EL (cell line): Measurements from ENCODE around the gene VSIG10L2.

ENCODE experiments used
- DNase-seq: peaks from one replicate; pipeline ENCODE4 v3.0.0-alpha.2; 2016

The VSIG10L2 gene

DNA sequence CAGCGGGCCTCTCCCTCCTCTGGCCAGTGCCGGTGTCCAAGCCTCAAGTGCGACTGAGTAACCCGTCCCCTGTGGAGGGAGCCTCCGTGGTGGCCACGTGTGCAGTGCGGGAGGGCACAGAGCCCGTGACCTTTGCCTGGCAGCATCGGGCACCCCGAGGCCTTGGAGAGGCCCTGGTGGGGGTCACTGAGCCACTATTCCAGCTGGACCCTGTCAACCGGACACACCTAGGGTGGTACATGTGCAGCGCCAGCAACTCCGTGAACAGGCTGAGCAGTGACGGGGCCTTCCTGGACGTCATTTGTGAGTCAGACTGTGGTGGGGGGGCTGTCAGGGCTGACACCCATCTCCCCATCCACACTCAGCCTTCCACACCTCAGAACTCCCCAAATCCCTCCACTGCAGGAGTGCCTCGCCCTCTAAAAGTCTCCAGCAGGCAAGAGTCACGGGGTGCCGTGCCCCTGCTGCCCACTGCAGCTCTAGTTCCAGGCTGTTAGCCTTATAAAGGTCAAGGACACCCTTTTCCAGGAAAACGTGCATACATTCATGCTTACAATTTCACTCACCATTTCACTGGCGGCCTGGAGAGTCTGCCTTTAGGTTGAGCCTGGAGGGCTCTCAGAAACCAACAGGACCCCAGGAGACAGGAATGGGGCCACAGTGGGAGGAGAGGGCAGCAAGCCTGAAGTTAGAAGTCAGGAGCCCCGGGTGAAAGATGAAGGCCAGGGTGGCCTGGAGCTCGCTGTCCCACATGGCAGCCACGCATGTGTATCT, 2.6 kb downstream of the VSIG10L2 start:
- DNase-seq, result no peak

GRCh38 chr11:125949271-125950177, 3.7 kb downstream of the VSIG10L2 start:
- DNase-seq, result no peak

DNA sequence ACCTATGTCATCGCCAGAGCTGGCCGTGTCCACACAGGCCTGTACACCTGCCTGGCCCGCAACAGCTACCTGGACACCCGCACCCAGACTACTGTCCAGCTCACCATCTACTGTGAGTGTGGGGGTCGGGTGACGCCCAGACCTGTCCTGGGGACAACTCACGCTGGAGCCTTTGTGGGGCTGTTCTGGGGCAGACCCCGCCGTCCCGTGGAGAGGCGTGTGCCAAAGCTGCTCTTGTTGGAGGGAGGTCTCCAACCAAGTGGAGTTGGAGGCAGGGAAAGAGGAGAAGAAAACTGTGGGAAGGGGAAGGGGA, 4.3 kb downstream of the VSIG10L2 start:
- DNase-seq, result no peak

DNA sequence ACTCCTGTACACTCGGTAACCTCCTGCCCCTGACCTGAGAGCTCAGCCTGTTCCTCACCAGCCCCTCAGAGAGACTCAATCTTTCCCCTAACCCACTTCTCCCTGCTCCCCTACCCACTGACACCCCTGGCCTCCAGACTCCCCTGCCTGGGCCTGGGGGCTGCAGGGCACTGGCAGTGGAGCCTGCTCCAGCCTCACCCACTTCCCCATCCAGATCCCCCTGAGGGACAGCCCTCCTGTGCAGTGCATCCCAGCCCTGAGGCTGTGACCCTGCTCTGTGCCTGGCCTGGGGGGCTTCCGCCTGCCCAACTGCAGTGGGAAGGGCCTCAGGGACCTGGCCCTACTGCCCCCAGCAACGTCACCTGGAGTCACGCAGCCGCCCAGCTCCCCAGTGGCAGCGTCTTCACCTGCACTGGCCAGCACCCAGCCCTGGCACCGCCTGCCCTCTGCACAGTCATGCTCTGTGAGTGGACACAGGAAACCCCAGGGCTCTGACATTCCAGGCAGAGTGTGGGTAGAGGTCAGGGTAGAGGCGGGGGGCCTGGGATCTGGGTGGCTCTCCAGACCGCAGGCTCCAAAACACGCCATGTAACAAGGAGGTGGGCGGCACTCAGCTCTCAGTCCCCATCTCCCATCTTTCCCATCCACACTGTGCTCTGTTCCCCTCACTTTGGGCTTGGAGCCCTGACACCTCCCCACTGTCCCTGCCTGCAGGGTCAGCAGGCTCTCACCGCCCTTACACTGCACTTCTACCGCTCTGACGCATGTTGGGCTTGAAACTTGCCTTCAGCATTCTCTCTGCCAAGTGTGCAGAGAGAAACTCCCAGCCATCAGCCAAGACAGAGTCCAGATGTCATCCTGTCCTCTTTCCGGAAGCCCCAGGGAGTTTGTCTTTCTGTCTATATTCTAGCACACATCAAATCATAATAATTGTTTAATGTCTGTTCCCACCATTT, 5.1 kb downstream of the VSIG10L2 start:
- DNase-seq, result no peak

- DNase-seq, result no peak
Measured at GRCh38 chr11:125951731-125952130, 5.9 kb downstream of the VSIG10L2 start.

DNA sequence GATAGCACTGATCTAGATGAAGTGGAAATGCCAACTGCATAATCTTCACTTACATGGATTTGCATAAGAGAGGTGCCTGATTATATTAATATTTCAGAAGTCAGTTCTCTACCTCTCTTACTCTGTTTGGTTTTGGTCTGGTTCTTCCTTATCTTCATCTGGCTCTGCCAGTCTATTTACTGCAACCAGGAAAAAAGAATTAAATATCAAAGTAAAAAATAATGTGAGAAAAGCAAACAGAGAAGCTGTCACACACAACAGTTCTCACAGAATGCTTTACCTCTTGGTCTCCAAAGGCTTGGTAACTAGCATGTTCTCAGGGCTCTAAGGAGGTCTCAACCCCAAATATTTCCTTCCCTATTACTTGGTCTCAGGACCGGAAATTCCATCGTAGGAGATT, 6.7 kb downstream of the VSIG10L2 start:
- DNase-seq, result no peak

- no peak for DNase-seq
Measured at GRCh38 chr11:125952973-125953372, 7.1 kb downstream of the VSIG10L2 start.

GRCh38 chr11:125953401-125953935, 7.6 kb downstream of the VSIG10L2 start:
- DNase-seq, result no peak

- no peak for DNase-seq
Measured at GRCh38 chr11:125954123-125954944, 8.5 kb downstream of the VSIG10L2 start.

- no peak for DNase-seq
Measured at GRCh38 chr11:125954945-125955640, 9.2 kb downstream of the VSIG10L2 start.

GRCh38 chr11:125955856-125956255, 10.0 kb downstream of the VSIG10L2 start:
- DNase-seq, result no peak

- no peak for DNase-seq
Measured at GRCh38 chr11:125956391-125957134, 10.7 kb downstream of the VSIG10L2 start.

DNA sequence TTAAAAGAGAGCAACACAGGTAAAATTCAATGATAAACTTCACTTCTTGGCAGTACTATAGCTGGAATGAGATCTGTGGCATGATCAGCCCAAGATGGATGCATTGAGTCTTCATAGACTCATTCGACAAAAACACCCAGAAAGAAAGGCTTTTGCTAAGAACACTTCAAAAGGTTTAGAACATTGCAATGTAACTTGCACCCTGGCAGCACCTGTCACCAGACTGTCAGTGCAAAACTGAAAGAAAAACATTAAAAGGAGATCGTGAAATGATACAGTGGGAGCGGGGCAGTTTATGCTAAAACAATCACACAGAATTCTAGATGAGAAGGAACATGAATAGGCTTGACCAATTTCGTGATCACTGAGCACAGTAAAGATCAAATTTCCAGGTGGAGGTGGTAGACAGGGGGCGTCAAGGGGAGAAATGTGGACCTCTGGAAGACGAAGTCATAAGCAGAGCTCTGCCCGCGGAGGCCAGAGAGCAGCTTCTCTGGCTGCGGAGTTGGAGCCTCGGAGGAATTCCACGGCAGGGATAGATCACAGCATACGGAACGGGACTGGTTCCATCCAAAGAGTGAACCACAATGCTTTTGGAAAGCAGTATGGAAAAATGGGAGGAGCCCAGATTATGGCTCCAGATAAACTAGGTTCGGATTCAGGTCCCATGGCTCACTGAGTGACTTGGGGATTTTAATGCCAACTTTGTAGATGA, 11.9 kb downstream of the VSIG10L2 start:
- no peak for DNase-seq

- DNase-seq, result no peak
Measured at GRCh38 chr11:125958872-125959400, 13.1 kb downstream of the VSIG10L2 start.

DNA sequence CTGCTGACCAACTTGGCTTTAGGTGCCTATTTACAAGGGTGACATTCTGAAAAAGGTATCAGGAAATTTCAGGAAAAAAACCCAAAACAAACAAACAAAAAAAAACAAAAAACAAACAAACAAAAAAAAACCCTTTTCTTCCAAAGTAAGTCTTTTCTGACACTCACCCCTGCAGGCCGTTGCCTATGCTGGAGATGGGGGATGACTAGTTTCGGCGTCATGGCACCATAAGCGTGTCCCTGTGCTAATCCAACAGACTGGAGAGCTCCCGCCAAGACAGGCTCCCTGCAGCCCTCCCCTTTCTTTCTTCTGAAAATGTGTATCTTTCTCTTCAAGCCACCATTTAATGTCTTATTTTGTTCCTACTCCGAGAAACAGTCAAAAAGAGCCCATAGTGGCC, 13.7 kb downstream of the VSIG10L2 start:
- no peak for DNase-seq

DNA sequence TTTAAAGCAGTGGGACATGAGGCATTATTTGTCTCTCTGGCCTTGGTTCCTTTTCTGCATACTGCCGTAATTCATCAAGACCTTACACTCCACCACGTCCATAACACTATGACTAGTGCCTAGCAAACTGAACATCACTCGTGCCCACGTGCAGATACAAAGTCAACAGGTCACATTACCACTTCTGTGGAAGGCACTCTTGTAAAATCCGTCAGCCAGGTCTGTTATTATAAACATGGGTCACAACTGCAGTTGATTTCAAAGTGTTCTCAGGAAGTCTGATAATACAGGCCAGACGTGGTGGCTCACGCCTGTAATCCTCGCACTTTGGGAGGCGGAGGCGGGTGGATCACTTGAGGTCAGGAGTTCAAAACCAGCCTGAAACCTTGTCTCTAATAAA, 14.1 kb downstream of the VSIG10L2 start:
- DNase-seq, result no peak

- DNase-seq, result no peak
Measured at GRCh38 chr11:125960771-125961170, 14.9 kb downstream of the VSIG10L2 start.

DNA sequence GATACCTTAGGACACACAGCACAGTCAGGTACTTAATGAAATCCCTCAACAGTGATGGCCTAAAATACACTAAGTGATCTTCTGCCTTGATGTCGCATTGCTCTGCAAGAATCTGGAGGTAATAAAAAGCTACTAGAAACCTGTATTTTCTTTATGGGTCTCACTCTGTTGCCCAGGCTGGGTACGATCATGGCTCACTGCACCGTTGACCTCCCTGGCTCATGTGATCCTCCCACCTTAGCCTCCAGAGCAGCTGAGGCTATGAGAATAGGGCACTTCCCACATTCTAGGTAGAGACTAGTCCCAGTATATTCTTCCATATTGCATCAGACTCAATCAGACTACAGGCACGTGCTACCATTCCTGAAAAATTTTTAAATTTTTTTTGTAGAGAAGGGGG, 21.7 kb downstream of the VSIG10L2 start:
- no peak for DNase-seq

DNA sequence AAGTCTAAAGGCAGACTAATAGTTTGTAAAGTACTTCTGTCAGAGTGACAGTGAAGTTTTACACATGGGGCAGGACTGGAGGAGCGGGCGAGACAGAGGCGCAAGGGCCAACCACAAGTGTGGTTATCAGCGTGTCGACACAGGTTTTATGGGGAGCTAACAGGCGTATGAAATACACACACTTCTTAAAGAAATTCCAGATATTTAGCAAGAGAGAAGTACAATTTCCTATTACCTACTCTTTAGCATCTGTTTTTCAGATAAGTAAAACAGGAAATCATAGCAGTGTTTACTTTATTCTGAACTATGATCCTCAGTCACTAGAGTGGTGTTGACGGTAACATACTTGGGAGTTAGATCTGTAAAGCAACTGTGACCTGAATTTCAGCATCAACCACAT, 22.5 kb downstream of the VSIG10L2 start:
- DNase-seq, result no peak

- no peak for DNase-seq
Measured at GRCh38 chr11:125971618-125972017, 25.8 kb downstream of the VSIG10L2 start.
